ENCODE data around the gene LLGL2.

LLGL2 gene

GRCh38 chr17:75603123-75603522 is 77.6 kb downstream of the LLGL2 start:
- no peak overlapping the region for H3K4me3 ChIP-seq (ENCODE audit: low read depth, low read length)
- no peak for TF ChIP-seq MAX (IDR thresholded peaks at IDR 0.05; ENCODE audit: low read depth, low read length)
- TF ChIP-seq CTCF (IDR thresholded peaks at IDR 0.05; ENCODE audit: low read depth, low read length), result no peak
- TF ChIP-seq POLR2A (IDR thresholded peaks at IDR 0.05; ENCODE audit: extremely low read depth, insufficient read length), result no peak
- TF ChIP-seq MYC (IDR thresholded peaks at IDR 0.05; ENCODE audit: low read depth, low read length), result no peak
- DNase-seq (ENCODE audit: low read depth), result no peak

GRCh38 chr17:75604034-75604695 is 78.7 kb downstream of the LLGL2 start:
- DNase-seq (ENCODE audit: low read depth), result no peak
- H3K4me3 ChIP-seq (ENCODE audit: low read depth, low read length), result no peak overlapping the region
- TF ChIP-seq CTCF (IDR thresholded peaks at IDR 0.05; ENCODE audit: low read depth, low read length), result no peak
- no peak for TF ChIP-seq MYC (IDR thresholded peaks at IDR 0.05; ENCODE audit: low read depth, low read length)
- no peak for TF ChIP-seq MAX (IDR thresholded peaks at IDR 0.05; ENCODE audit: low read depth, low read length)
- TF ChIP-seq POLR2A (IDR thresholded peaks at IDR 0.05; ENCODE audit: extremely low read depth, insufficient read length), result no peak

GRCh38 chr17:75605790-75606189 is 80.3 kb downstream of the LLGL2 start:
- no peak for TF ChIP-seq MYC (IDR thresholded peaks at IDR 0.05; ENCODE audit: low read depth, low read length)
- no peak for TF ChIP-seq POLR2A (IDR thresholded peaks at IDR 0.05; ENCODE audit: extremely low read depth, insufficient read length)
- no peak for TF ChIP-seq CTCF (IDR thresholded peaks at IDR 0.05; ENCODE audit: low read depth, low read length)
- no peak for TF ChIP-seq MAX (IDR thresholded peaks at IDR 0.05; ENCODE audit: low read depth, low read length)
- no peak for DNase-seq (ENCODE audit: low read depth)
- H3K4me3 ChIP-seq (ENCODE audit: low read depth, low read length), result no peak overlapping the region

GRCh38 chr17:75607086-75607485 is 81.6 kb downstream of the LLGL2 start:
- TF ChIP-seq CTCF (IDR thresholded peaks at IDR 0.05; ENCODE audit: low read depth, low read length) (no peak), POLR2A (IDR thresholded peaks at IDR 0.05; ENCODE audit: extremely low read depth, insufficient read length) (no peak), MAX (IDR thresholded peaks at IDR 0.05; ENCODE audit: low read depth, low read length) (no peak), MYC (IDR thresholded peaks at IDR 0.05; ENCODE audit: low read depth, low read length) (no peak)
- DNase-seq (ENCODE audit: low read depth), result no peak
- no peak overlapping the region for H3K4me3 ChIP-seq (ENCODE audit: low read depth, low read length)

GRCh38 chr17:75610103-75610984 is 84.8 kb downstream of the LLGL2 start:
- TF ChIP-seq MYC (IDR thresholded peaks at IDR 0.05; ENCODE audit: low read depth, low read length) (no peak), MAX (IDR thresholded peaks at IDR 0.05; ENCODE audit: low read depth, low read length) (no peak), CTCF (IDR thresholded peaks at IDR 0.05; ENCODE audit: low read depth, low read length) (no peak), POLR2A (IDR thresholded peaks at IDR 0.05; ENCODE audit: extremely low read depth, insufficient read length) (no peak)
- no peak overlapping the region for H3K4me3 ChIP-seq (ENCODE audit: low read depth, low read length)
- no peak for DNase-seq (ENCODE audit: low read depth)

Measured in NB4 (cell line).